ENCODE results near the gene EXOC6B.

Gene EXOC6B

GRCh38 chr2:72788756-72789155, 37.1 kb downstream of the EXOC6B start:
- no peaks in the 10 kb centered on the region for H3K27me3 Mint-ChIP-seq
- DNase-seq, result no peak
- peaks cover 3% of the 10 kb centered on the region for H3K36me3 Mint-ChIP-seq (ENCODE audit: low read depth)
- no peak for ATAC-seq
- H3K4me3 Mint-ChIP-seq, result no peak overlapping the region
- no peaks in the 10 kb centered on the region for H3K4me1 Mint-ChIP-seq
- no peak overlapping the region for H3K27ac Mint-ChIP-seq
- H3K9me3 Mint-ChIP-seq, result peaks cover 6% of the 10 kb centered on the region

- H3K27ac Mint-ChIP-seq, result no peak overlapping the region
- no peaks in the 10 kb centered on the region for H3K27me3 Mint-ChIP-seq
- H3K4me3 Mint-ChIP-seq, result no peak overlapping the region
- no peaks in the 10 kb centered on the region for H3K4me1 Mint-ChIP-seq
- H3K36me3 Mint-ChIP-seq (ENCODE audit: low read depth), result peaks cover 3% of the 10 kb centered on the region
- H3K9me3 Mint-ChIP-seq, result peaks cover 6% of the 10 kb centered on the region
- DNase-seq, result no peak
- ATAC-seq, result no peak
These were observed 40.3 kb downstream of the EXOC6B start for GRCh38 chr2:72785517-72785916.

- H3K36me3 Mint-ChIP-seq (ENCODE audit: low read depth), result peaks cover 5% of the 10 kb centered on the region
- H3K4me3 Mint-ChIP-seq, result no peak overlapping the region
- ATAC-seq, result no peak
- H3K4me1 Mint-ChIP-seq, result peaks cover 2% of the 10 kb centered on the region
- H3K27me3 Mint-ChIP-seq, result no peaks in the 10 kb centered on the region
- H3K27ac Mint-ChIP-seq, result no peak overlapping the region
- H3K9me3 Mint-ChIP-seq, result peaks cover 6% of the 10 kb centered on the region
- DNase-seq, result no peak
These were observed 43.3 kb downstream of the EXOC6B start for GRCh38 chr2:72782520-72782919.

- H3K27ac Mint-ChIP-seq, result no peak overlapping the region
- no peaks in the 10 kb centered on the region for H3K27me3 Mint-ChIP-seq
- H3K4me1 Mint-ChIP-seq, result peaks cover 2% of the 10 kb centered on the region
- DNase-seq (no peak), ATAC-seq (no peak)
- peaks cover 7% of the 10 kb centered on the region for H3K36me3 Mint-ChIP-seq (ENCODE audit: low read depth)
- no peak overlapping the region for H3K4me3 Mint-ChIP-seq
- H3K9me3 Mint-ChIP-seq, result peaks cover 6% of the 10 kb centered on the region
These were observed 44.4 kb downstream of the EXOC6B start for GRCh38 chr2:72781480-72781879.

GRCh38 chr2:72780477-72780876, 45.4 kb downstream of the EXOC6B start:
- DNase-seq (no peak), ATAC-seq (no peak)
- Mint-ChIP-seq H3K4me1 (peaks cover 2% of the 10 kb centered on the region), H3K9me3 (peaks cover 6% of the 10 kb centered on the region), H3K4me3 (no peak overlapping the region), H3K36me3 (ENCODE audit: low read depth) (peaks cover 8% of the 10 kb centered on the region), H3K27ac (no peak overlapping the region), H3K27me3 (no peaks in the 10 kb centered on the region)

- peaks cover 3% of the 10 kb centered on the region for H3K9me3 Mint-ChIP-seq
- no peaks in the 10 kb centered on the region for H3K27me3 Mint-ChIP-seq
- peaks cover 2% of the 10 kb centered on the region for H3K4me1 Mint-ChIP-seq
- H3K4me3 Mint-ChIP-seq, result no peak overlapping the region
- H3K36me3 Mint-ChIP-seq (ENCODE audit: low read depth), result peaks cover 8% of the 10 kb centered on the region
- no peak for ATAC-seq
- H3K27ac Mint-ChIP-seq, result no peak overlapping the region
- no peak for DNase-seq
These were observed 46.3 kb downstream of the EXOC6B start for GRCh38 chr2:72779495-72779894.

GRCh38 chr2:72778410-72778809, 47.4 kb downstream of the EXOC6B start:
- DNase-seq (no peak), ATAC-seq (peak; percentile 69)
- peaks cover 2% of the 10 kb centered on the region for H3K4me1 Mint-ChIP-seq

GRCh38 chr2:72770879-72771461, 54.9 kb downstream of the EXOC6B start:
- Mint-ChIP-seq H3K36me3 (ENCODE audit: low read depth) (no peaks in the 10 kb centered on the region), H3K4me1 (no peaks in the 10 kb centered on the region), H3K27me3 (no peaks in the 10 kb centered on the region), H3K4me3 (no peak overlapping the region), H3K27ac (no peak overlapping the region), H3K9me3 (no peaks in the 10 kb centered on the region)
- ATAC-seq (no peak), DNase-seq (peak; percentile 55)

More at GRCh38 chr2:72778410-72778809, 47.4 kb downstream of the EXOC6B start:
- Mint-ChIP-seq H3K4me3 (no peak overlapping the region), H3K27me3 (no peaks in the 10 kb centered on the region), H3K9me3 (no peaks in the 10 kb centered on the region), H3K36me3 (ENCODE audit: low read depth) (peaks cover 4% of the 10 kb centered on the region), H3K27ac (no peak overlapping the region)

- no peak for DNase-seq
- peaks cover 11% of the 10 kb centered on the region for H3K36me3 Mint-ChIP-seq (ENCODE audit: low read depth)
- no peak overlapping the region for H3K4me3 Mint-ChIP-seq
- H3K27ac Mint-ChIP-seq, result no peak overlapping the region
- no peaks in the 10 kb centered on the region for H3K27me3 Mint-ChIP-seq
- no peak for ATAC-seq
- peaks cover 15% of the 10 kb centered on the region for H3K9me3 Mint-ChIP-seq
- H3K4me1 Mint-ChIP-seq, result no peaks in the 10 kb centered on the region
These were observed 59.7 kb downstream of the EXOC6B start for GRCh38 chr2:72765997-72766609.

GRCh38 chr2:72762276-72762675, 63.6 kb downstream of the EXOC6B start:
- no peak for DNase-seq
- Mint-ChIP-seq H3K4me1 (no peaks in the 10 kb centered on the region), H3K27ac (no peak overlapping the region), H3K4me3 (no peak overlapping the region), H3K36me3 (ENCODE audit: low read depth) (peaks cover 17% of the 10 kb centered on the region), H3K27me3 (no peaks in the 10 kb centered on the region), H3K9me3 (peaks cover 16% of the 10 kb centered on the region)
- no peak for ATAC-seq

- no peak overlapping the region for H3K27ac Mint-ChIP-seq
- H3K4me3 Mint-ChIP-seq, result no peak overlapping the region
- H3K27me3 Mint-ChIP-seq, result no peaks in the 10 kb centered on the region
- peaks cover 16% of the 10 kb centered on the region for H3K9me3 Mint-ChIP-seq
- no peaks in the 10 kb centered on the region for H3K4me1 Mint-ChIP-seq
- no peak for ATAC-seq
- DNase-seq, result no peak
- H3K36me3 Mint-ChIP-seq (ENCODE audit: low read depth), result peaks cover 17% of the 10 kb centered on the region
These were observed 66.1 kb downstream of the EXOC6B start for GRCh38 chr2:72759755-72760154.

- H3K4me3 Mint-ChIP-seq, result no peak overlapping the region
- no peak overlapping the region for H3K27ac Mint-ChIP-seq
- ATAC-seq, result no peak
These were observed 68.6 kb downstream of the EXOC6B start for GRCh38 chr2:72757177-72757775.

GRCh38 chr2:72755647-72756423, 70.0 kb downstream of the EXOC6B start:
- no peak overlapping the region for H3K4me3 Mint-ChIP-seq
- ATAC-seq (no peak), DNase-seq (no peak)
- H3K4me1 Mint-ChIP-seq, result no peaks in the 10 kb centered on the region
- H3K27ac Mint-ChIP-seq, result no peak overlapping the region
- H3K9me3 Mint-ChIP-seq, result no peaks in the 10 kb centered on the region
- H3K36me3 Mint-ChIP-seq (ENCODE audit: low read depth), result peaks cover 5% of the 10 kb centered on the region
- no peaks in the 10 kb centered on the region for H3K27me3 Mint-ChIP-seq

More at GRCh38 chr2:72757177-72757775, 68.6 kb downstream of the EXOC6B start:
- Mint-ChIP-seq H3K36me3 (ENCODE audit: low read depth) (peaks cover 12% of the 10 kb centered on the region), H3K27me3 (no peaks in the 10 kb centered on the region), H3K4me1 (no peaks in the 10 kb centered on the region), H3K9me3 (peaks cover 8% of the 10 kb centered on the region)
- no peak for DNase-seq

- Mint-ChIP-seq H3K4me3 (no peak overlapping the region), H3K27ac (no peak overlapping the region), H3K4me1 (no peaks in the 10 kb centered on the region), H3K9me3 (no peaks in the 10 kb centered on the region), H3K36me3 (ENCODE audit: low read depth) (no peaks in the 10 kb centered on the region), H3K27me3 (no peaks in the 10 kb centered on the region)
- ATAC-seq (no peak), DNase-seq (no peak)
These were observed 71.1 kb downstream of the EXOC6B start for GRCh38 chr2:72754628-72755320.

All from activated naive CD8-positive, alpha-beta T cell treated with anti-CD3 and anti-CD28 coated beads, Interleukin-2, amount 50 U/mL, for 24 hours (primary cell).